Spleen (tissue), 11 donors: ENCODE measurements around the gene AP1G1. TPM values are rescaled to one million over a fixed set of nuclear protein-coding genes. Genes with fewer than 3 reads are reported as not detected.

ENCODE experiments used
- DNase-seq: peaks from one replicate; pipeline ENCODE4 v3.0.0-alpha.2; 2020
- H3K27ac ChIP-seq, 8 donors: fragments of 200-600 bp; sonication (generic) in 7 of 8; 1 replicate in 4 of 8; 2 replicates in 4 of 8; pipeline versions ENCODE4 v1.5.0 to v1.8.0; 2016 to 2021; ENCODE audit warnings: inconsistent platforms in 4 of 8, mild to moderate bottlenecking in 4 of 8, moderate library complexity in 1 of 8
- H3K27me3 ChIP-seq, 7 donors: fragments of 200-600 bp; sonication (generic) in 6 of 7; replicated peaks in 1 of 7; 1 replicate in 4 of 7; 2 replicates in 3 of 7; pipeline versions ENCODE4 v1.5.0 to v1.8.0; 2016 to 2021; ENCODE audit warnings: inconsistent platforms in 3 of 7, mild to moderate bottlenecking in 1 of 7
- H3K36me3 ChIP-seq, 6 donors: fragments of 200-600 bp; sonication (generic) in 5 of 6; 1 replicate in 4 of 6; 2 replicates in 2 of 6; pipeline versions ENCODE4 v1.5.0 to v1.8.0; 2016 to 2021; ENCODE audit warnings: inconsistent platforms in 2 of 6
- H3K4me1 ChIP-seq, 6 donors: fragments of 200-600 bp; sonication (generic) in 5 of 6; 1 replicate in 3 of 6; 2 replicates in 3 of 6; pipeline versions ENCODE4 v1.5.0 to v1.8.0; 2016 to 2021; ENCODE audit warnings: inconsistent platforms in 3 of 6
- H3K4me3 ChIP-seq, 8 donors: fragments of 200-600 bp; sonication (generic) in 7 of 8; 1 replicate in 4 of 8; 2 replicates in 4 of 8; pipeline versions ENCODE4 v1.5.0 to v1.8.0; 2016 to 2021; ENCODE audit warnings: inconsistent platforms in 4 of 8, mild to moderate bottlenecking in 4 of 8, moderate library complexity in 2 of 8
- H3K9me3 ChIP-seq, 8 donors: fragments of 200-600 bp; sonication (generic) in 7 of 8; 1 replicate in 4 of 8; 2 replicates in 4 of 8; pipeline versions ENCODE4 v1.5.0 to v1.8.0; 2016 to 2021; ENCODE audit warnings: inconsistent platforms in 4 of 8
- POLR2A ChIP-seq, 3 donors: fragments of 450-650 bp; IDR thresholded peaks; one replicate each; pipeline ENCODE4 v1.5.1; 2017; ENCODE audit warnings: antibody characterized with exemption in 3 of 3, mild to moderate bottlenecking in 1 of 3
- POLR2AphosphoS5 ChIP-seq, 3 donors: sonication (generic); formaldehyde crosslinking; IDR thresholded peaks; one replicate each; pipeline ENCODE4 v1.5.1; 2017; ENCODE audit warnings: antibody characterized with exemption in 3 of 3
- WGBS, 5 donors: extraction: QIAGEN DNeasy Blood & Tissue Kit in 3 of 5; methylation state at CpG; one replicate each; pipeline versions ENCODE4 v1.1.5 to v1.1.7; 2013 to 2018; 5-methylcytosine and 5-hydroxymethylcytosine counted together
- intact Hi-C: fragments of 100-400 bp; cut with DNase I; formaldehyde crosslinking; loops from one replicate; pipeline ENCODE4 v1.15.0; 2023; ENCODE audit warnings: low total_unique reads
- polyA plus RNA-seq, 3 donors: library from polyadenylated mRNA; stranded (reverse); fragments of 200-250 nt; gene quantifications; one replicate each; pipeline ENCODE4 v1.2.1, GENCODE V29; 2013
- total RNA-seq, 7 donors: library from RNA; depleted of rRNA in 3 of 7; stranded (reverse); fragments of >200 nt in 3 of 7; fragmentation: NEBNext Ultra II Directional in 4 of 7; extraction: Animal tissue kit (Norgen Biotek cat#: 25700) in 4 of 7; gene quantifications; one replicate each; pipeline versions ENCODE4 v1.1.0 to v1.2.1, GENCODE V29; 2016 to 2021
- TF ChIP-seq, protein P1 (sequence below), 11 experiments: fragments of 200-600 bp in 7 of 11; fragments of 450-650 bp in 4 of 11; sonication (generic) in 4 of 11; IDR thresholded peaks in 8 of 11; conservative IDR thresholded peaks in 3 of 11; 1 replicate in 7 of 11; 2 replicates in 4 of 11; pipeline versions ENCODE4 v1.4.0 to v1.8.0; 2016 to 2021; ENCODE audit warnings: antibody characterized with exemption in 11 of 11, inconsistent platforms in 4 of 11, mild to moderate bottlenecking in 1 of 11
- donor health status: healthy with polysubstance abuse.
- donor health status: DM: no; HTN: no; CAD: no; lungs with moderate emphysema.
- donor health status: DM: no; HTN: no; CAD: no.
- donor health status: Bipolar disorder and iron deficiency.
- donor health status: healthy.
- donor health status: DM: no; HTN: no; CAD: no.
- donor health status: DM: yes; HTN: yes; CAD: no.

Gene AP1G1
- total and polyA plus RNA-seq, 10 donors: 11.2 to 125 (median 94.1) TPM

DNA sequence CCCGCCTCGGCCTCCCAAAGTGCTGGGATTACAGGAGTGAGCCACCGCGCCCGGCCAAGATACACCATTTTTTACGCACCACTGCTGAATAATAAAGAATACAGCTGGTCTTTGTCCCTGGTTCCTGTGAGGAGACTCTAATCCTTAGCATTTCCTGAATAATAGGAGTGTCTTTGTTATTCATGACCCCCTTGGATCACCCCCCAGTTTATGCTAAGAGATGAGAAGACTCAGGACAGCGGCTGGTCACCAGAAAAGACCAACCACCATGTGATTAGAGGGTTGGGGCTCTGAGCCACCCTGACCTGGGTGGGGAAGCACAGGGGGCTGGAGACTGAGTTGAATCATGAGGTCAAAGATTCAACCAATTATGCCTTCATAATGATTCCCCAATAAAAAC lies 101.4 kb downstream of the AP1G1 start:
- Histone ChIP-seq H3K36me3 (peaks cover 0 to 6% (median under 1%) of the 10 kb centered on the region in 6 donors), H3K27ac (no peak overlapping the region), H3K4me1 (peaks cover 0 to 11% (median 0%) of the 10 kb centered on the region in 6 donors), H3K4me3 (no peak overlapping the region), H3K9me3 (no peaks in the 10 kb centered on the region), H3K27me3 (no peaks in the 10 kb centered on the region)
- 95 to 97% (median 97%) methylated on average over 7 of the region's 7 CpGs for WGBS, 5 donors
- intact Hi-C loops: no loop called here
- no peak for DNase-seq
- no peak for TF ChIP-seq POLR2A (IDR thresholded peaks at IDR 0.05)
- TF ChIP-seq, protein P1, sequence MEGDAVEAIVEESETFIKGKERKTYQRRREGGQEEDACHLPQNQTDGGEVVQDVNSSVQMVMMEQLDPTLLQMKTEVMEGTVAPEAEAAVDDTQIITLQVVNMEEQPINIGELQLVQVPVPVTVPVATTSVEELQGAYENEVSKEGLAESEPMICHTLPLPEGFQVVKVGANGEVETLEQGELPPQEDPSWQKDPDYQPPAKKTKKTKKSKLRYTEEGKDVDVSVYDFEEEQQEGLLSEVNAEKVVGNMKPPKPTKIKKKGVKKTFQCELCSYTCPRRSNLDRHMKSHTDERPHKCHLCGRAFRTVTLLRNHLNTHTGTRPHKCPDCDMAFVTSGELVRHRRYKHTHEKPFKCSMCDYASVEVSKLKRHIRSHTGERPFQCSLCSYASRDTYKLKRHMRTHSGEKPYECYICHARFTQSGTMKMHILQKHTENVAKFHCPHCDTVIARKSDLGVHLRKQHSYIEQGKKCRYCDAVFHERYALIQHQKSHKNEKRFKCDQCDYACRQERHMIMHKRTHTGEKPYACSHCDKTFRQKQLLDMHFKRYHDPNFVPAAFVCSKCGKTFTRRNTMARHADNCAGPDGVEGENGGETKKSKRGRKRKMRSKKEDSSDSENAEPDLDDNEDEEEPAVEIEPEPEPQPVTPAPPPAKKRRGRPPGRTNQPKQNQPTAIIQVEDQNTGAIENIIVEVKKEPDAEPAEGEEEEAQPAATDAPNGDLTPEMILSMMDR (IDR thresholded peaks at IDR 0.05 in 8 of 11, conservative IDR thresholded peaks at IDR 0.05 in 3 of 11): no peak

DNA sequence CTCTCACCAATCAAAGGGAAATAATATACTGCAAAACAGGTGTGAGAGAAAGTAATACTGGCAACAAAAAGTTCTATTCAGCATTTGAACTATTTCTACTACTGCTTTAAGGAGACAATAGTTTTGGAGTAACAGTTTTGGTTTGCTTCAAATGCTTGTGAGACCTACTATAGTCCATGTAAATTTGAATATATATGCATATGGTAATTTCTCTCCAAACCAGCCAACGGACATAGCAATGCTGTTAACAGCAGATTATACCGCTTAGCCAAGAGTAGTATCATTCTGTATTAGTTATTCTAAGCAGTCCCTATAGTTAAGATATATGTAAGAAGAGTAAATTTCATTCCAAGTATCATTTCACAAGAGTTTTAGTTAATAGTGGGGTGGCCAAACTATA lies 102.6 kb downstream of the AP1G1 start:
- Histone ChIP-seq H3K27ac (no peak overlapping the region), H3K9me3 (no peaks in the 10 kb centered on the region), H3K27me3 (no peaks in the 10 kb centered on the region), H3K36me3 (peaks cover 0 to 11% (median 3%) of the 10 kb centered on the region in 6 donors), H3K4me1 (peaks cover 0 to 11% (median 0%) of the 10 kb centered on the region in 6 donors), H3K4me3 (no peak overlapping the region)
- WGBS, 5 donors: 92 to 100% (median 97%) methylated on average over 2 of the region's 2 CpGs
- DNase-seq: no peak
- TF ChIP-seq, protein P1 (IDR thresholded peaks at IDR 0.05 in 8 of 11, conservative IDR thresholded peaks at IDR 0.05 in 3 of 11): no peak
- TF ChIP-seq POLR2AphosphoS5 (IDR thresholded peaks at IDR 0.05): no peak
- no peak for TF ChIP-seq POLR2A (IDR thresholded peaks at IDR 0.05)
- intact Hi-C loops: no loop called here

DNA sequence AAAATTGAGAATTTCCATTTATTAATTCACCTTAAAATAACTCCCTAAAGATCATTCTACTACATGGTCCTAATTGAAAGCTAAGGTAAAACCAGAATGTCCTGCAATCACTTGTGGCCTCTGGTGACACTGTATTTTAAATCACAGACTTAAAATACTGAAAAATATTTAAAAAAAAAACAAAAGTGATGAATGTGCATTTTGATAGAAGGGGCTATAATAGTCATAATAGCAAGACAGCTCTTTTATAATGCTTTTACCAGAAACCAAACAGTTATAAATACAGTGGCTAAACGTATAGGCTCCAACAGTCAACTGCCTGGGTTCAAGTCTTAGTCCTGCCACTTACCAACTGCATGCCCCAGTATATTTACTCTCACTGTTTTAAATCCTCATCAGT lies 105.3 kb downstream of the AP1G1 start:
- no peak overlapping the region for H3K27ac ChIP-seq
- H3K9me3 ChIP-seq: no peaks in the 10 kb centered on the region
- DNase-seq: no peak
- no peaks in the 10 kb centered on the region for H3K4me1 ChIP-seq
- intact Hi-C loops: no loop called here
- H3K4me3 ChIP-seq: no peak overlapping the region
- WGBS, 5 donors: 91 to 98% (median 93%) methylated on average over 1 of the region's 1 CpG
- peaks cover 0 to 33% (median 3%) of the 10 kb centered on the region in 6 donors for H3K36me3 ChIP-seq
- TF ChIP-seq POLR2AphosphoS5 (IDR thresholded peaks at IDR 0.05): no peak
- TF ChIP-seq, protein P1 (IDR thresholded peaks at IDR 0.05 in 8 of 11, conservative IDR thresholded peaks at IDR 0.05 in 3 of 11): no peak
- TF ChIP-seq POLR2A (IDR thresholded peaks at IDR 0.05): no peak
- H3K27me3 ChIP-seq: no peaks in the 10 kb centered on the region

DNA sequence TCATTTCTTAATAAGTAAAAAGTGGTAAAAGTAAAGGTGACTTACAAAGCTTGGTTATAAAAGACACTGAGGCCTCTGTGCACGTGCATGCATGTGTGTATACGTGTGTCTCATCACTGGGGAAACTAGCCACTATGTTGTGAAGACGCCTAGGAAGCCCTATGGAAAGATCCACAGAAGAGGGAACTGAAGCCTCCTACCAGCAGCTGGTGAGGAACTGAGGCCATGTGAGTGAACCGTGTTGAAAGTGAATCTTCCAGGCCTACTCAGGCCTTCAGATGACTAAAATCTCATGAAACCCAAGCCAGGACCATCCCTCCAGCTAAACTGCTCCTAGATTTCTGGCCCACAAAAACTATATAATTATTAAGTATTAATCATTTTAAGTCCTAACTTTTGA lies 107.8 kb downstream of the AP1G1 start:
- no peaks in the 10 kb centered on the region for H3K27me3 ChIP-seq
- intact Hi-C loops: no loop called here
- no peak for DNase-seq
- TF ChIP-seq, protein P1 (IDR thresholded peaks at IDR 0.05 in 8 of 11, conservative IDR thresholded peaks at IDR 0.05 in 3 of 11): no peak
- TF ChIP-seq POLR2A (IDR thresholded peaks at IDR 0.05): no peak
- no peak for TF ChIP-seq POLR2AphosphoS5 (IDR thresholded peaks at IDR 0.05)
- peaks cover 0 to 38% (median 3%) of the 10 kb centered on the region in 6 donors for H3K36me3 ChIP-seq
- no peaks in the 10 kb centered on the region for H3K9me3 ChIP-seq
- H3K4me1 ChIP-seq: peaks cover 0 to 10% (median 0%) of the 10 kb centered on the region in 6 donors
- no peak overlapping the region for H3K27ac ChIP-seq
- 72 to 90% (median 83%) methylated on average over 4 of the region's 4 CpGs for WGBS, 5 donors
- H3K4me3 ChIP-seq: no peak overlapping the region
